ENCODE data around the gene DACH1. TPM values are rescaled to one million over a fixed set of nuclear protein-coding genes. Genes with fewer than 3 reads are reported as not detected.

The DACH1 gene
- total and polyA plus RNA-seq, 2 of the 8 experiments (the other 6 are each of a cell fraction or from before 2014, with no cell fraction given), result 0.12 to 0.67 TPM

DNA sequence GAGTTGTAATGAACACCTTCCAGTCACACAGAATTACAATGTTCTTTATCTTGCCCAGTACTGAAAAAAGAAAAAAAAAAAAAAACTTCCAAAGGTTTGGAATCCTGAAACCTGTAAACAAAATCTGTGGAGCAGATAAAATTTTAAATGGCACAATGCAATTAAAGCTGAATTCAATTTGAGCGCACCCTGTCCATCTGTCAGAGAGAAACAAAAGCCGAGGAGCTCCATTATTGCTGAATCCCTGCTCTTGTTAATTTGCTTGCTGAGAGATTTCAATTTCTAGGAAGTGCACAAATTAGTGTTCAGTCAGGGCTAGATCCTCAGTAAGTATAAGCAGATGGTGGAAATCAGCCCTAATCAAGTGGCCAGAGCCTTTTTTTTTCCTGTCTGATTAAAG lies 65.2 kb downstream of the DACH1 start:
- Histone ChIP-seq H3K4me3 (ENCODE audit: extremely low read depth in 1 of 4, insufficient read depth in 2 of 4, low read depth in 3 of 4, low read length in 4 of 4) (no peak overlapping the region), H4K20me1 (replicated peaks in 1 of 2; ENCODE audit: control insufficient read depth in 1 of 2, insufficient read depth in 2 of 2, low read length in 2 of 2) (no peaks in the 10 kb centered on the region), H3K9me3 (ENCODE audit: insufficient read depth in 2 of 2, low read depth in 1 of 2, low read length in 1 of 2) (no peaks in the 10 kb centered on the region), H2AK5ac (ENCODE audit: low read depth, low read length) (no peak overlapping the region), H2BK20ac (ENCODE audit: low read length) (no peak overlapping the region), H4K91ac (replicated peaks; ENCODE audit: insufficient read length, low read length) (no peak overlapping the region), H2BK120ac (replicated peaks; ENCODE audit: low read depth, low read length) (no peak overlapping the region), H3K9ac (replicated peaks in 1 of 4; ENCODE audit: extremely low read depth in 1 of 4, low read depth in 3 of 4, low read length in 3 of 4) (no peak overlapping the region), H4K8ac (ENCODE audit: extremely low read depth, insufficient read depth, low read length) (no peak overlapping the region), H2AFZ (ENCODE audit: low read length) (no peak overlapping the region), H3K36me3 (ENCODE audit: control insufficient read depth in 2 of 4, insufficient read depth in 4 of 4, low read length in 3 of 4) (no peaks in the 10 kb centered on the region), H3K4ac (replicated peaks; ENCODE audit: insufficient read length, low read depth, low read length) (no peak overlapping the region), H3K4me1 (replicated peaks in 1 of 4; ENCODE audit: control insufficient read depth in 3 of 4, insufficient read depth in 4 of 4, low read length in 3 of 4) (no peaks in the 10 kb centered on the region), H2BK15ac (ENCODE audit: low read length) (no peak overlapping the region), H3K27me3 (replicated peaks in 1 of 4; ENCODE audit: control insufficient read depth in 3 of 4, extremely low read depth in 1 of 4, insufficient read depth in 3 of 4, low read length in 3 of 4) (no peaks in the 10 kb centered on the region), H3K56ac (replicated peaks; ENCODE audit: insufficient read length, low read depth, low read length) (no peak overlapping the region), H2BK5ac (ENCODE audit: low read depth, low read length) (no peak overlapping the region), H3K14ac (ENCODE audit: insufficient read length) (no peak overlapping the region), H3K18ac (ENCODE audit: extremely low read depth, low read length) (no peak overlapping the region), H3K23ac (ENCODE audit: insufficient read length) (no peak overlapping the region), H3K4me2 (ENCODE audit: insufficient read depth in 1 of 2, low read depth in 2 of 2, low read length in 2 of 2) (no peak overlapping the region), H2BK12ac (ENCODE audit: low read depth, low read length) (no peak overlapping the region), H3K79me1 (ENCODE audit: low read depth, low read length) (no peaks in the 10 kb centered on the region), H4K5ac (ENCODE audit: insufficient read length, low read depth, low read length) (no peak overlapping the region), H3K79me2 (ENCODE audit: control insufficient read depth in 1 of 2, insufficient read depth in 2 of 2, low read length in 2 of 2) (no peaks in the 10 kb centered on the region), H3K27ac (ENCODE audit: low read depth, low read length) (no peak overlapping the region), H3K23me2 (ENCODE audit: low read depth, low read length) (no peaks in the 10 kb centered on the region)
- 88% methylated on average over 2 of the region's 2 CpGs; no CpG with 5 or more reads in 1 of the 2 experiments for WGBS, 2 experiments (ENCODE audit: extremely low coverage in 1 of 2, insufficient coverage in 1 of 2, insufficient read length in 1 of 2, insufficient replicate concordance in 2 of 2, low coverage in 1 of 2, low lambda C conversion rate in 2 of 2, missing lambda C conversion rate in 1 of 2)
- no peak for TF ChIP-seq FOSL1 (IDR thresholded peaks at IDR 0.05; ENCODE audit: insufficient read depth, low read depth, low read length)
- DNase-seq (ENCODE audit: low read depth in 1 of 2, low spot score in 2 of 2) (no peak), FAIRE-seq (no peak)
- CTCF ChIA-PET (ENCODE audit: partially characterized antibody), result interaction anchor here (0.6 kb wide), 2 partner anchors 14 to 314 kb away, joined by 3 to 4 read pairs; no protein-coding TSS in a partner anchor
- POLR2A ChIA-PET (ENCODE audit: partially characterized antibody), result no interaction called here

Measured in H1 (cell line).